H1 (cell line): ENCODE measurements around the gene RAPGEF5. TPM values are rescaled to one million over a fixed set of nuclear protein-coding genes. Genes with fewer than 3 reads are reported as not detected.

Experiments used
- CTCF ChIA-PET: fragments of 300-600 bp; sonication (Branson Sonifier 250); formaldehyde crosslinking; loops from one replicate; lab custom pipeline; 2021; ENCODE audit not compliant: partially characterized antibody; lab: Charles Lee
- POLR2A ChIA-PET: fragments of 300-600 bp; sonication (Branson Sonifier 250); formaldehyde crosslinking; loops from one replicate; lab custom pipeline; 2021; ENCODE audit warnings: inconsistent platforms; ENCODE audit not compliant: partially characterized antibody; lab: Charles Lee
- DNase-seq, 2 experiments: peaks; one replicate each; pipeline versions ENCODE4 v3.0.0 to v3.0.0-alpha.2; 2010 to 2022; ENCODE audit warnings: low spot score in 2 of 2, low read depth in 1 of 2, mixed read lengths in 1 of 2
- FAIRE-seq: peaks from 2 replicates; lab custom pipeline; 2011; peaks lifted over from hg19 to GRCh38; lab: Jason Lieb, UNC
- H2AFZ ChIP-seq: 2 replicates; pipeline ENCODE4 v1.8.1; 2012; ENCODE audit warnings: low read length, inconsistent platforms
- H2AK5ac ChIP-seq: 2 replicates; pipeline ENCODE4 v1.6.1; 2013; ENCODE audit warnings: low read depth, low read length
- H2BK120ac ChIP-seq: replicated peaks from 2 replicates; pipeline ENCODE3; 2013; ENCODE audit warnings: low read depth, low read length, inconsistent platforms
- H2BK12ac ChIP-seq: 2 replicates; pipeline ENCODE4 v1.6.1; 2013; ENCODE audit warnings: low read depth, low read length
- H2BK15ac ChIP-seq: 2 replicates; pipeline ENCODE4 v1.6.1; 2013; ENCODE audit warnings: low read length
- H2BK20ac ChIP-seq: 2 replicates; pipeline ENCODE4 v1.6.1; 2013; ENCODE audit warnings: low read length
- H2BK5ac ChIP-seq: 2 replicates; pipeline ENCODE4 v1.6.1; 2013; ENCODE audit warnings: low read depth, low read length
- H3K14ac ChIP-seq: 2 replicates; pipeline ENCODE4 v1.6.1; 2013; ENCODE audit warnings: inconsistent platforms; ENCODE audit not compliant: insufficient read length
- H3K18ac ChIP-seq: 2 replicates; pipeline ENCODE4 v1.6.1; 2013; ENCODE audit warnings: low read length; ENCODE audit errors: extremely low read depth
- H3K23ac ChIP-seq: 2 replicates; pipeline ENCODE4 v1.6.1; 2013; ENCODE audit warnings: inconsistent platforms; ENCODE audit not compliant: insufficient read length
- H3K23me2 ChIP-seq: 2 replicates; pipeline ENCODE4 v1.6.1; 2013; ENCODE audit warnings: low read depth, low read length
- H3K27ac ChIP-seq: 2 replicates; pipeline ENCODE4 v1.6.1; 2011; ENCODE audit warnings: low read depth, low read length, inconsistent platforms
- H3K27me3 ChIP-seq, 4 experiments: replicated peaks in 1 of 4; 1 replicate in 1 of 4; 2 replicates in 3 of 4; pipeline versions ENCODE4 v1.6.1 to v1.8.1; 2011 to 2013; ENCODE audit warnings: low read length in 3 of 4, mild to moderate bottlenecking in 3 of 4, inconsistent platforms in 2 of 4, mixed read lengths in 2 of 4, moderate library complexity in 1 of 4; ENCODE audit not compliant: control insufficient read depth in 3 of 4, insufficient read depth in 3 of 4; ENCODE audit errors: extremely low read depth in 1 of 4
- H3K36me3 ChIP-seq, 4 experiments: 2 replicates each; pipeline versions ENCODE4 v1.6.1 to v1.8.1; 2011 to 2013; ENCODE audit warnings: mild to moderate bottlenecking in 4 of 4, low read length in 3 of 4, moderate library complexity in 2 of 4, control low read depth in 1 of 4, inconsistent platforms in 1 of 4; ENCODE audit not compliant: insufficient read depth in 4 of 4, control insufficient read depth in 2 of 4
- H3K4ac ChIP-seq: replicated peaks from 2 replicates; pipeline ENCODE3; 2013; ENCODE audit warnings: low read length, low read depth, mixed read lengths, inconsistent platforms; ENCODE audit not compliant: insufficient read length
- H3K4me1 ChIP-seq, 4 experiments: replicated peaks in 1 of 4; 1 replicate in 1 of 4; 2 replicates in 3 of 4; pipeline versions ENCODE4 v1.6.1 to v1.8.1; 2011 to 2013; ENCODE audit warnings: low read length in 3 of 4, inconsistent platforms in 2 of 4, mixed read lengths in 1 of 4; ENCODE audit not compliant: insufficient read depth in 4 of 4, control insufficient read depth in 3 of 4
- H3K4me2 ChIP-seq, 2 experiments: 2 replicates each; pipeline versions ENCODE4 v1.6.1 to v1.8.1; 2011 to 2013; ENCODE audit warnings: low read depth in 2 of 2, low read length in 2 of 2, control low read depth in 1 of 2, inconsistent platforms in 1 of 2, mild to moderate bottlenecking in 1 of 2; ENCODE audit not compliant: insufficient read depth in 1 of 2
- H3K4me3 ChIP-seq, 4 experiments: fragments of 200-600, 300-600 bp in 1 of 4; sonication (generic), shearing (Covaris generic), sonication (Bioruptor Twin) in 1 of 4; 2 replicates each; pipeline versions ENCODE4 v1.5.1 to v1.8.1; 2011 to 2016; ENCODE audit warnings: low read length in 4 of 4, low read depth in 3 of 4, control low read depth in 2 of 4, inconsistent platforms in 2 of 4, mild to moderate bottlenecking in 2 of 4, mixed read lengths in 1 of 4, moderate library complexity in 1 of 4; ENCODE audit not compliant: insufficient read depth in 2 of 4; ENCODE audit errors: extremely low read depth in 1 of 4
- H3K56ac ChIP-seq: replicated peaks from 2 replicates; pipeline ENCODE3; 2013; ENCODE audit warnings: low read depth, mild to moderate bottlenecking, mixed read lengths, low read length, inconsistent platforms; ENCODE audit not compliant: insufficient read length
- H3K79me1 ChIP-seq: 2 replicates; pipeline ENCODE4 v1.6.1; 2013; ENCODE audit warnings: low read depth, low read length, control low read depth
- H3K79me2 ChIP-seq, 2 experiments: 2 replicates each; pipeline versions ENCODE4 v1.6.1 to v1.8.1; 2012 to 2013; ENCODE audit warnings: low read length in 2 of 2, mild to moderate bottlenecking in 2 of 2, inconsistent platforms in 1 of 2; ENCODE audit not compliant: insufficient read depth in 2 of 2, control insufficient read depth in 1 of 2
- H3K9ac ChIP-seq, 4 experiments: replicated peaks in 1 of 4; 1 replicate in 1 of 4; 2 replicates in 3 of 4; pipeline versions ENCODE4 v1.6.1 to v1.8.1; 2011 to 2013; ENCODE audit warnings: low read depth in 3 of 4, low read length in 3 of 4, control low read depth in 2 of 4, mild to moderate bottlenecking in 2 of 4, moderate library complexity in 2 of 4, inconsistent platforms in 1 of 4; ENCODE audit errors: extremely low read depth in 1 of 4
- H3K9me3 ChIP-seq, 2 experiments: 2 replicates each; pipeline versions ENCODE4 v1.6.1 to v1.8.1; 2012 to 2013; ENCODE audit warnings: mild to moderate bottlenecking in 2 of 2, moderate library complexity in 2 of 2, control low read depth in 1 of 2, inconsistent platforms in 1 of 2, low read depth in 1 of 2, low read length in 1 of 2, mixed read lengths in 1 of 2; ENCODE audit not compliant: insufficient read depth in 2 of 2
- H4K20me1 ChIP-seq, 2 experiments: replicated peaks in 1 of 2; 2 replicates each; pipeline versions ENCODE3 to v1.8.1; 2011 to 2013; ENCODE audit warnings: inconsistent platforms in 2 of 2, low read length in 2 of 2, mild to moderate bottlenecking in 1 of 2; ENCODE audit not compliant: insufficient read depth in 2 of 2, control insufficient read depth in 1 of 2
- H4K5ac ChIP-seq: 2 replicates; pipeline ENCODE4 v1.6.1; 2013; ENCODE audit warnings: low read length, low read depth, mixed read lengths, inconsistent platforms; ENCODE audit not compliant: insufficient read length
- H4K8ac ChIP-seq: 2 replicates; pipeline ENCODE4 v1.8.0; 2013; ENCODE audit warnings: mild to moderate bottlenecking, moderate library complexity, low read length, inconsistent platforms; ENCODE audit not compliant: insufficient read depth; ENCODE audit errors: extremely low read depth
- H4K91ac ChIP-seq: replicated peaks from 2 replicates; pipeline ENCODE3; 2013; ENCODE audit warnings: low read length, mixed read lengths, inconsistent platforms; ENCODE audit not compliant: insufficient read length
- SUZ12 ChIP-seq: fragments of 200-600 bp; sonication (generic); IDR thresholded peaks from 2 replicates; pipeline ENCODE4 v1.6.1; 2012; ENCODE audit warnings: mild to moderate bottlenecking, inconsistent platforms, low read length, moderate library complexity, mixed read lengths
- WGBS, 2 experiments: shearing (Covaris generic) in 1 of 2; methylation state at CpG; one replicate each; pipeline versions ENCODE4 v1.1.6 to v1.1.7; 2013 to 2015; ENCODE audit warnings: low lambda C conversion rate in 2 of 2, mixed read lengths in 2 of 2, inconsistent platforms in 1 of 2, low coverage in 1 of 2, missing lambda C conversion rate in 1 of 2; ENCODE audit not compliant: insufficient replicate concordance in 2 of 2, insufficient coverage in 1 of 2, insufficient read length in 1 of 2; ENCODE audit errors: extremely low coverage in 1 of 2, missing lambda C conversion rate in 1 of 2; 5-methylcytosine and 5-hydroxymethylcytosine counted together
- polyA plus RNA-seq, 7 experiments: library from polyadenylated mRNA; depleted of rRNA in 3 of 7; stranded (reverse) in 5 of 7; unstranded in 2 of 7; fragments of >200 nt in 5 of 7; fragments of 200-250 nt in 2 of 7; gene quantifications; 1 replicate in 5 of 7; 2 replicates in 1 of 7; 4 replicates in 1 of 7; pipeline versions ENCODE4 v1.2.1 to v1.2.3, GENCODE V29; 2011 to 2013; ENCODE audit warnings: missing spikeins in 2 of 7, mixed read lengths in 2 of 7
- total RNA-seq: library from RNA; stranded (reverse); fragmentation: NEBNext Ultra II Directional; extraction: Animal tissue kit (Norgen Biotek cat#: 25700); gene quantifications from 2 replicates; pipeline ENCODE4 v1.2.1, GENCODE V29; 2021

RAPGEF5 gene
- total and polyA plus RNA-seq, 2 of the 8 experiments (the other 6 are each of a cell fraction or from before 2014, with no cell fraction given): 4.4 to 22.9 TPM

GRCh38 chr7:22128528-22128920, 228.4 kb downstream of the RAPGEF5 start:
- WGBS, 2 experiments: 100% methylated on average over 4 of the region's 4 CpGs; no CpG with 5 or more reads in 1 of the 2 experiments
- no peak overlapping the region for H2AK5ac ChIP-seq
- no peak overlapping the region for H4K8ac ChIP-seq
- H3K9ac ChIP-seq: no peak overlapping the region
- CTCF ChIA-PET: interaction anchor here (0.6 to 2.7 kb wide), 4 partner anchors 17 to 324 kb away, joined by 3 to 21 read pairs (median 4); no protein-coding TSS in a partner anchor
- no peak overlapping the region for H3K18ac ChIP-seq
- no peak overlapping the region for H3K14ac ChIP-seq
- no peak overlapping the region for H3K27ac ChIP-seq
- H3K4me3 ChIP-seq: no peak overlapping the region
- TF ChIP-seq SUZ12: no peak
- H2BK120ac ChIP-seq: no peak overlapping the region
- no peaks in the 10 kb centered on the region for H3K79me2 ChIP-seq
- H3K4me1 ChIP-seq: peaks cover 0 to 2% (median 0%) of the 10 kb centered on the region in 4 experiments; a peak in 2 of 7 replicates
- H2BK15ac ChIP-seq: no peak overlapping the region
- DNase-seq (no peak), FAIRE-seq (no peak)
- no peak overlapping the region for H4K5ac ChIP-seq
- H2BK5ac ChIP-seq: no peak overlapping the region
- H3K56ac ChIP-seq: no peak overlapping the region
- H3K23ac ChIP-seq: no peak overlapping the region
- H4K20me1 ChIP-seq: peaks cover 0 to 2% of the 10 kb centered on the region in 2 experiments
- peaks cover 0 to 8% (median 2%) of the 10 kb centered on the region in 4 experiments; a peak in 3 of 8 replicates for H3K36me3 ChIP-seq
- no peaks in the 10 kb centered on the region for H3K79me1 ChIP-seq
- H3K9me3 ChIP-seq: no peaks in the 10 kb centered on the region
- no peaks in the 10 kb centered on the region for H3K27me3 ChIP-seq
- no peak overlapping the region for H4K91ac ChIP-seq
- H2BK20ac ChIP-seq: no peak overlapping the region
- no peak overlapping the region for H2BK12ac ChIP-seq
- no peak overlapping the region for H2AFZ ChIP-seq
- no peaks in the 10 kb centered on the region for H3K23me2 ChIP-seq
- no peak overlapping the region for H3K4ac ChIP-seq
- POLR2A ChIA-PET: interaction anchor here (0.6 kb wide), 1 partner anchor 12 kb away, joined by 3 read pairs; no protein-coding TSS in a partner anchor
- no peak overlapping the region for H3K4me2 ChIP-seq
